ENCODE results near the gene SERPINB1. TPM values are rescaled to one million over a fixed set of nuclear protein-coding genes. Genes with fewer than 3 reads are reported as not detected.

SERPINB1 gene
- total RNA-seq (2021): 18.4 and 20.5 TPM in 2 replicates
- long read RNA-seq, transcript SERPINB1-201 (7 exons, 2,619 nt): major isoform, 193 of 211 reads
- long read RNA-seq, partial matches to known transcripts: 5 of 211 reads
- long read RNA-seq, other reads (novel, unspliced or antisense): 13 of 211 reads

DNA sequence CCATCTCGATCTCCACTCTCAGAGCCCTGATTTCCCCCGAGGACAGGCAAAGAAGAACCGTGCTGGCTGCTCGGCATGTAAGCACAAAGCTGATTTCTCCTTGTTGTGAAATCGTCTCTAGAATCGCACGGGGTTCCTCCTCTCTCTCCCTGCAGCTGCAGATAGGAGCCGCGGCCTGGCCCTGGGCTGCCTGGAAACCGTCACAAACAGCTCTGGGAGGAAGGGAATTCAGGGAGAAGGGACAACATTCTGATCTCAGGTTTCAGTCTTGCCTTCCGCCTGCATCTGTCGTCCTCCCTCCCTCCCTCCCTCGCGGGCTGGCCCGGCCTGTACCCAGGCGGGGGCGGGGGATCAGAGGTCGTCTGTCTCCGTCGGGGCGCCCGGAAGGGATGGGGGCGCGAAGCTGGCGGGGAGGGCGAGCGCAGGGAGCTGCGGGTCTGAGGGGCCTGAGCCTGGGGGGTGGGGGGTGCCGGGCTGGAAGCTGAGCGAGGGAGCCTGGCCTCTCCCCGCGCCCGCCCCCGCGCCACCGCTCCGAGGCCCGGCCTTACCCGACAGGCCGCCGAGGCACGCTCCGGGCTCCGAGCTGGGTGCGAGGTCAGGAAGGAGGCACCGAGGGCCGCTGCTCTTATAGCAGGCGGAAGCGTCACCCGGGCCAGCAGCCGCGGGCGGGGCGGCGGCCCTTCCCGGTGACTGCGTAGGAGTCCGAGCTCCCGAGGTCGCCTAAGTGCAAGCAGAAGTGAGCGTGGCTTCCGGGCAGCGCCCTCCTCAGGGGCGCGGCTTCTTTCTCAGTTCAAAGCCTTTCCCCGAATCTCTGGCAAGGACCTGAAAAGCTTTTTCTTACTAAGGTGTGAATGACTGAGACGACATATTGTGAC lies at the start of gene SERPINB1:
SERPINB1 (minus strand) TSS at position 600 of the 875 bp plus-strand sequence. CDS start 1,277 bp downstream, outside the sequence.
- Histone ChIP-seq H4K5ac (ENCODE audit: insufficient read length, low read depth, low read length) (no peak within 1 kb of the TSS), H4K91ac (ENCODE audit: insufficient read length, low read depth, low read length) (no peak within 1 kb of the TSS), H3K4ac (ENCODE audit: low read depth, low read length) (no peak within 1 kb of the TSS), H2BK12ac (ENCODE audit: insufficient read length, low read depth, low read length) (no peak within 1 kb of the TSS), H3K14ac (ENCODE audit: insufficient read depth, low read length) (peak within 1 kb of the TSS; percentile 90), H2BK120ac (ENCODE audit: low read depth, low read length, poor library complexity, severe bottlenecking) (no peak within 1 kb of the TSS), H3K9ac (ENCODE audit: extremely low read depth, insufficient read length, low read length) (peak within 1 kb of the TSS; percentile 61), H4K20me1 (ENCODE audit: control insufficient read depth, insufficient read depth, insufficient read length) (no peaks in the 10 kb centered on the region), H3K4me2 (ENCODE audit: insufficient read depth, insufficient read length, low read length) (peak within 1 kb of the TSS; percentile 69), H4K8ac (replicated peaks; ENCODE audit: insufficient read length, low read depth, low read length) (no peak within 1 kb of the TSS), H2BK5ac (ENCODE audit: insufficient read length, low read length) (no peak within 1 kb of the TSS), H3K23me2 (ENCODE audit: insufficient read length, low read depth, low read length, poor library complexity, severe bottlenecking) (peaks cover 3% of the 10 kb centered on the region), H3K4me1 (ENCODE audit: insufficient read depth, low read length) (peaks cover 7% of the 10 kb centered on the region; the same call in 1 of the 2 replicates), H2BK20ac (ENCODE audit: low read depth, low read length, poor library complexity, severe bottlenecking) (no peak within 1 kb of the TSS), H3K27ac (ENCODE audit: insufficient read length, low read depth, low read length) (peak within 1 kb of the TSS; percentile 46), H3K23ac (ENCODE audit: insufficient read length, low read depth, low read length) (no peak within 1 kb of the TSS), H3K27me3 (ENCODE audit: insufficient read depth, low read length) (no peaks in the 10 kb centered on the region), H3K9me3 (ENCODE audit: control insufficient read depth, low read depth, low read length) (no peaks in the 10 kb centered on the region), H3T11ph (ENCODE audit: low read length) (no peak within 1 kb of the TSS), H3K56ac (ENCODE audit: insufficient read length, low read depth, low read length) (no peak within 1 kb of the TSS), H3K79me2 (ENCODE audit: insufficient read depth, low read length) (no peaks in the 10 kb centered on the region), H2AK5ac (ENCODE audit: insufficient read length, low read length) (no peak within 1 kb of the TSS), H3K79me1 (ENCODE audit: insufficient read depth, low read depth, low read length, poor library complexity, severe bottlenecking) (no peaks in the 10 kb centered on the region), H3K18ac (ENCODE audit: insufficient read length, low read depth, low read length) (peak within 1 kb of the TSS; percentile 76), H2BK15ac (ENCODE audit: low read depth, low read length) (no peak within 1 kb of the TSS), H2AFZ (ENCODE audit: low read length) (no peak within 1 kb of the TSS)
- Mint-ChIP-seq H3K27ac (peak within 1 kb of the TSS; percentile 96 to 99 (median 98)), H3K9me3 (no peaks in the 10 kb centered on the region), H3K36me3 (ENCODE audit: insufficient read depth in 1 of 3, low read depth in 3 of 3) (peaks cover 3 to 18% (median 14%) of the 10 kb centered on the region in 3 experiments; a peak in 6 of 7 replicates), H3K4me3 (peak within 1 kb of the TSS; percentile 81), H3K4me1 (peaks cover 22% of the 10 kb centered on the region in 2 experiments), H3K27me3 (ENCODE audit: low read depth) (0 out of 2 replicates have a peak, but pooled peaks cover 2% of the 10 kb centered on the region)
- peak; percentile 93 for DNase-seq
- TF ChIP-seq, protein P1, sequence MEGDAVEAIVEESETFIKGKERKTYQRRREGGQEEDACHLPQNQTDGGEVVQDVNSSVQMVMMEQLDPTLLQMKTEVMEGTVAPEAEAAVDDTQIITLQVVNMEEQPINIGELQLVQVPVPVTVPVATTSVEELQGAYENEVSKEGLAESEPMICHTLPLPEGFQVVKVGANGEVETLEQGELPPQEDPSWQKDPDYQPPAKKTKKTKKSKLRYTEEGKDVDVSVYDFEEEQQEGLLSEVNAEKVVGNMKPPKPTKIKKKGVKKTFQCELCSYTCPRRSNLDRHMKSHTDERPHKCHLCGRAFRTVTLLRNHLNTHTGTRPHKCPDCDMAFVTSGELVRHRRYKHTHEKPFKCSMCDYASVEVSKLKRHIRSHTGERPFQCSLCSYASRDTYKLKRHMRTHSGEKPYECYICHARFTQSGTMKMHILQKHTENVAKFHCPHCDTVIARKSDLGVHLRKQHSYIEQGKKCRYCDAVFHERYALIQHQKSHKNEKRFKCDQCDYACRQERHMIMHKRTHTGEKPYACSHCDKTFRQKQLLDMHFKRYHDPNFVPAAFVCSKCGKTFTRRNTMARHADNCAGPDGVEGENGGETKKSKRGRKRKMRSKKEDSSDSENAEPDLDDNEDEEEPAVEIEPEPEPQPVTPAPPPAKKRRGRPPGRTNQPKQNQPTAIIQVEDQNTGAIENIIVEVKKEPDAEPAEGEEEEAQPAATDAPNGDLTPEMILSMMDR (conservative IDR thresholded peaks at IDR 0.05): peak; percentile 31; the same call in 2 of the 3 replicates
- WGBS (ENCODE audit: extremely low coverage, insufficient read length, low lambda C conversion rate): no CpG with 5 or more reads among the region's 67 CpGs
